ENCODE data around the gene MBOAT1. TPM values are rescaled to one million over a fixed set of nuclear protein-coding genes. Genes with fewer than 3 reads are reported as not detected.

MBOAT1 gene
- total RNA-seq, 1 experiment from 2014 or later = 9.9 TPM

DNA sequence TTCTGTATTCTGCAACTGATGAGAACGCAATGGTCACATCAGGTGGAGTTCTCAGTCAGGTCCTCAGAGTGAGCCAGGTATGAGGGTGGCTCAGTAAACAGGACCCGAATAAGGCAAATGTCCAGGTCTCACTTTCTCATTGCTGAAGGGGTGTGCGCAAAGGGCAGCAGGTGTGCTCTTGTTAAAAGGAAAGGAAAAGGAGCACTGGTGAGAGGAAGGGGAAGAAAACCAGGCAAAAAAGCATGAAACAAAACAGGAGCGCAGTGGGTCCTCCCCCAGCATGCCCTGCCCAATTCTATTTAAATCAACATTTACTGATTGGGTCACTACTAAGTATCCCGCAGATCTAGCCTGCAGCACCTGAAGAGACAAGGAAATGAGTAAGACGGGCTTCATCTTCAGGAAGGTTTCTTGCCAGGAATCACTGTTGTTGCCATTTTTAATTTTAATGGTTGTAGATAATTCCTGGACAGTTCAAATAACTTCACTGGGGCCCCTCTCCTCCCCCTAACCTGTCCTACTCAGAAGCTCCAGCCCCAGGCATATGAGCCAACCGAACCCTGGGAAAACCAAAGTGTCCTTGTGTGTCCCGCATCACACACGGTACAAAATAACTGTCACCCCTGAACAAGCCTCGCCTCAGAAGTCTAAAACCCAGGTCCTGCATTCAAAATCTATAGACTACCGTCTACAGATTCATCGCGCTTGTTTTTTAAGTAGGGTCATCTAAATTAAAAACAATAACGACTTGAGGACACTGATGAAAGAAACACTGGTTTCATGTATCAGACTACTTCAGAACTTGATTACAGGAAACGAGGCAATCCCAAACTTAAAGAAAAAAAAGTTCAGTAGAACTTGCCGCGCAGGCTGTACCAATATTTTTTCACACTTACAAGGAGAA, 980 bp downstream of the MBOAT1 start:
- Histone ChIP-seq H3K18ac (ENCODE audit: insufficient read length, low read depth, low read length) (no peak overlapping the region), H3K56ac (ENCODE audit: insufficient read length, low read depth, low read length) (no peak overlapping the region), H3K4ac (ENCODE audit: low read depth, low read length) (no peak overlapping the region), H3K9me3 (ENCODE audit: control insufficient read depth, low read depth, low read length) (no peaks in the 10 kb centered on the region), H4K5ac (ENCODE audit: insufficient read length, low read depth, low read length) (no peak overlapping the region), H3K79me1 (ENCODE audit: insufficient read depth, low read depth, low read length, poor library complexity, severe bottlenecking) (no peaks in the 10 kb centered on the region), H3K9ac (ENCODE audit: extremely low read depth, insufficient read length, low read length) (peak overlapping the region; percentile 59), H3K4me1 (ENCODE audit: insufficient read depth, low read length) (peaks cover 5% of the 10 kb centered on the region; the same call in 1 of the 2 replicates), H2BK120ac (ENCODE audit: low read depth, low read length, poor library complexity, severe bottlenecking) (no peak overlapping the region), H2BK5ac (ENCODE audit: insufficient read length, low read length) (no peak overlapping the region), H3K23me2 (ENCODE audit: insufficient read length, low read depth, low read length, poor library complexity, severe bottlenecking) (peaks cover 18% of the 10 kb centered on the region), H3K27ac (ENCODE audit: insufficient read length, low read depth, low read length) (peak overlapping the region; percentile 24), H2BK12ac (ENCODE audit: insufficient read length, low read depth, low read length) (no peak overlapping the region), H2AK5ac (ENCODE audit: insufficient read length, low read length) (no peak overlapping the region), H4K8ac (replicated peaks; ENCODE audit: insufficient read length, low read depth, low read length) (no peak overlapping the region), H3K14ac (ENCODE audit: insufficient read depth, low read length) (no peak overlapping the region), H2AFZ (ENCODE audit: low read length) (no peak overlapping the region), H2BK15ac (ENCODE audit: low read depth, low read length) (no peak overlapping the region), H2BK20ac (ENCODE audit: low read depth, low read length, poor library complexity, severe bottlenecking) (no peak overlapping the region), H3K27me3 (ENCODE audit: insufficient read depth, low read length) (no peaks in the 10 kb centered on the region), H4K20me1 (ENCODE audit: control insufficient read depth, insufficient read depth, insufficient read length) (no peaks in the 10 kb centered on the region), H3T11ph (ENCODE audit: low read length) (no peak overlapping the region), H3K79me2 (ENCODE audit: insufficient read depth, low read length) (no peaks in the 10 kb centered on the region; the same call in 1 of the 2 replicates), H3K4me2 (ENCODE audit: insufficient read depth, insufficient read length, low read length) (peak overlapping the region; percentile 69), H4K91ac (ENCODE audit: insufficient read length, low read depth, low read length) (no peak overlapping the region), H3K23ac (ENCODE audit: insufficient read length, low read depth, low read length) (no peak overlapping the region)
- Mint-ChIP-seq H3K27ac (peak overlapping the region; percentile 7 to 59 (median 40); a peak in 4 of 7 replicates), H3K9me3 (no peaks in the 10 kb centered on the region), H3K27me3 (ENCODE audit: low read depth) (peaks cover 3% of the 10 kb centered on the region; the same call in 1 of the 2 replicates), H3K4me1 (peaks cover 38 to 44% of the 10 kb centered on the region in 2 experiments), H3K36me3 (ENCODE audit: insufficient read depth in 1 of 3, low read depth in 3 of 3) (no peaks in the 10 kb centered on the region), H3K4me3 (peak overlapping the region; percentile 78 to 93)
- DNase-seq = peak; percentile 74
- WGBS (ENCODE audit: extremely low coverage, insufficient read length, low lambda C conversion rate) = no CpG with 5 or more reads among the region's 17 CpGs
- TF ChIP-seq, protein P1, sequence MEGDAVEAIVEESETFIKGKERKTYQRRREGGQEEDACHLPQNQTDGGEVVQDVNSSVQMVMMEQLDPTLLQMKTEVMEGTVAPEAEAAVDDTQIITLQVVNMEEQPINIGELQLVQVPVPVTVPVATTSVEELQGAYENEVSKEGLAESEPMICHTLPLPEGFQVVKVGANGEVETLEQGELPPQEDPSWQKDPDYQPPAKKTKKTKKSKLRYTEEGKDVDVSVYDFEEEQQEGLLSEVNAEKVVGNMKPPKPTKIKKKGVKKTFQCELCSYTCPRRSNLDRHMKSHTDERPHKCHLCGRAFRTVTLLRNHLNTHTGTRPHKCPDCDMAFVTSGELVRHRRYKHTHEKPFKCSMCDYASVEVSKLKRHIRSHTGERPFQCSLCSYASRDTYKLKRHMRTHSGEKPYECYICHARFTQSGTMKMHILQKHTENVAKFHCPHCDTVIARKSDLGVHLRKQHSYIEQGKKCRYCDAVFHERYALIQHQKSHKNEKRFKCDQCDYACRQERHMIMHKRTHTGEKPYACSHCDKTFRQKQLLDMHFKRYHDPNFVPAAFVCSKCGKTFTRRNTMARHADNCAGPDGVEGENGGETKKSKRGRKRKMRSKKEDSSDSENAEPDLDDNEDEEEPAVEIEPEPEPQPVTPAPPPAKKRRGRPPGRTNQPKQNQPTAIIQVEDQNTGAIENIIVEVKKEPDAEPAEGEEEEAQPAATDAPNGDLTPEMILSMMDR (conservative IDR thresholded peaks at IDR 0.05) = no peak
